GM12878 (cell line): ENCODE data around the gene PLPP3. TPM values are rescaled to one million over a fixed set of nuclear protein-coding genes. Genes with fewer than 3 reads are reported as not detected.

Experiments
- BHLHE40 ChIP-seq, 2 experiments: fragments of 450-650 bp in 1 of 2; IDR thresholded peaks; 2 replicates each; pipeline ENCODE4 v1.6.1; 2011 to 2017; ENCODE audit warnings: low read depth in 2 of 2, borderline replicate concordance in 1 of 2, improper control_type of control experiment in 1 of 2, low read length in 1 of 2, mild to moderate bottlenecking in 1 of 2
- CHD1 ChIP-seq: IDR thresholded peaks from 2 replicates; pipeline ENCODE4 v1.6.1; 2012; ENCODE audit warnings: low read depth, low read length, improper control_type of control experiment
- CHD2 ChIP-seq: IDR thresholded peaks from 2 replicates; pipeline ENCODE4 v1.6.1; 2011; ENCODE audit warnings: low read depth, low read length, improper control_type of control experiment, borderline replicate concordance
- CREM ChIP-seq: IDR thresholded peaks from 2 replicates; pipeline ENCODE4 v1.6.1; 2014; ENCODE audit warnings: antibody characterized with exemption, low read depth
- EGR1 ChIP-seq, 2 experiments: IDR thresholded peaks; 1 replicate in 1 of 2; 2 replicates in 1 of 2; pipeline ENCODE4 v1.6.1; 2011 to 2012; ENCODE audit warnings: low read depth in 2 of 2, low read length in 2 of 2, borderline replicate concordance in 1 of 2, mild to moderate bottlenecking in 1 of 2, moderate library complexity in 1 of 2
- EZH2 ChIP-seq: IDR thresholded peaks from 2 replicates; pipeline ENCODE4 v1.6.1; 2012; ENCODE audit warnings: low read depth, mild to moderate bottlenecking, control low read depth, inconsistent platforms, low read length, borderline replicate concordance; ENCODE audit not compliant: control insufficient read depth
- HDGF ChIP-seq: fragments of 450-650 bp; IDR thresholded peaks from 2 replicates; pipeline ENCODE4 v1.6.1; 2016; ENCODE audit warnings: antibody characterized with exemption
- MTA2 ChIP-seq: fragments of 450-650 bp; IDR thresholded peaks from 2 replicates; pipeline ENCODE4 v1.6.1; 2016; ENCODE audit warnings: low read depth, mild to moderate bottlenecking, moderate library complexity
- MYC ChIP-seq: IDR thresholded peaks from 2 replicates; pipeline ENCODE4 v1.6.1; 2011; ENCODE audit warnings: mild to moderate bottlenecking, low read length, moderate library complexity, inconsistent platforms; ENCODE audit not compliant: insufficient read depth, insufficient replicate concordance, insufficient read length, severe bottlenecking
- STAT1 ChIP-seq: fragments of 450-650 bp; conservative IDR thresholded peaks from 2 replicates; pipeline ENCODE4 v1.6.1; 2014; ENCODE audit warnings: antibody characterized with exemption, mild to moderate bottlenecking
- TCF3 ChIP-seq: IDR thresholded peaks from 2 replicates; pipeline ENCODE4 v1.6.1; 2012; ENCODE audit warnings: low read depth, mild to moderate bottlenecking, low read length, borderline replicate concordance; ENCODE audit not compliant: insufficient read depth
- polyA plus RNA-seq, 11 experiments: library from polyadenylated mRNA; depleted of rRNA in 4 of 11; unstranded in 6 of 11; stranded (reverse) in 5 of 11; fragments of >200 nt; fragmentation: Nextera tagmentation in 4 of 11; fragmentation: Illumina TruSeq in 1 of 11; extraction: Ambion mirVana in 4 of 11; extraction: Trizol in 1 of 11; gene quantifications; 1 replicate in 1 of 11; 2 replicates in 10 of 11; pipeline versions ENCODE4 v1.2.1 to v1.2.3, GENCODE V29; 2011 to 2016; ENCODE audit warnings: inconsistent platforms in 2 of 11, missing spikeins in 2 of 11, low read depth in 1 of 11
- total RNA-seq, 4 experiments: library from RNA; depleted of rRNA in 3 of 4; stranded (reverse); fragments of >200 nt in 3 of 4; fragmentation: Illumina TruSeq in 1 of 4; extraction: Trizol in 1 of 4; gene quantifications; 2 replicates each; pipeline versions ENCODE4 v1.2.1 to v1.2.3, GENCODE V29; 2013 to 2021
- TF ChIP-seq, protein P1 (sequence below): fragments of 450-650 bp; IDR thresholded peaks from 2 replicates; pipeline ENCODE4 v1.6.1; 2016; ENCODE audit warnings: mild to moderate bottlenecking
- TF ChIP-seq, protein P2 (sequence below): fragments of 450-650 bp; IDR thresholded peaks from 2 replicates; pipeline ENCODE4 v1.6.1; 2016; ENCODE audit warnings: mild to moderate bottlenecking
- TF ChIP-seq, protein P3 (sequence below): fragments of 450-650 bp; IDR thresholded peaks from 2 replicates; pipeline ENCODE4 v1.6.1; 2017; ENCODE audit warnings: mild to moderate bottlenecking, low read depth, inconsistent platforms; ENCODE audit not compliant: poor library complexity, severe bottlenecking
- TF ChIP-seq, protein P4 (sequence below): IDR thresholded peaks from 2 replicates; pipeline ENCODE4 v1.6.1; 2012; ENCODE audit warnings: low read length, inconsistent platforms
- TF ChIP-seq, protein P5 (sequence below): fragments of 450-650 bp; IDR thresholded peaks from 2 replicates; pipeline ENCODE4 v1.6.1; 2017; ENCODE audit warnings: mild to moderate bottlenecking, moderate library complexity

PLPP3 gene
- total and polyA plus RNA-seq, 10 of the 15 experiments (the other 5 are each of a cell fraction or from before 2014, with no cell fraction given), result 6.4 to 26.8 (median 9.5) TPM

DNA sequence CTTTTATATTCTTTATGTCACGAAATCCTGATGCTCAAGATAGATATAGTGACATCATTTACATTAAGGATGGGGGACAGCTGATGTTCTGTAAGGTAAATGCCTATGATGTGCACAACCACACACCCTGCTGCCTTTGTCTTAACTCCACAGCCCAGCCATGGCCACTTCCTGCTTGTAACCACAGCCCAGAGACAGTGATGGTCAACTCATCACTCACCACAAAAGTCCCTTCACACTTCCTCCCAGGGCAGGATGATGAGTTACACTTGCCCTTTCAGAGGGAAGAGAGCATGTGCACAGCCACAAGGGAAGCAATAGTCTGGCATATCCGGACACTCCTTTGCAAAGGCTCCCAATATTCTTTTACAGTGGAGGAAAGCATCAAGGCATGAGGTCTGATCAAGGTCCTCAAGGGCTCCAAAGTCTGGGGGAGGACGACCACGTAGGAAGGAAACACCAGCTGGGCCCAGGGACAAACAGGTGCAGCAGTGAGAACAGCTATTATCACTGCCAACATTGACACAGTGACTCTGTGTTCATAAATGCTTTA, 53.8 kb downstream of the PLPP3 start (continued):
- TF ChIP-seq, protein P1, sequence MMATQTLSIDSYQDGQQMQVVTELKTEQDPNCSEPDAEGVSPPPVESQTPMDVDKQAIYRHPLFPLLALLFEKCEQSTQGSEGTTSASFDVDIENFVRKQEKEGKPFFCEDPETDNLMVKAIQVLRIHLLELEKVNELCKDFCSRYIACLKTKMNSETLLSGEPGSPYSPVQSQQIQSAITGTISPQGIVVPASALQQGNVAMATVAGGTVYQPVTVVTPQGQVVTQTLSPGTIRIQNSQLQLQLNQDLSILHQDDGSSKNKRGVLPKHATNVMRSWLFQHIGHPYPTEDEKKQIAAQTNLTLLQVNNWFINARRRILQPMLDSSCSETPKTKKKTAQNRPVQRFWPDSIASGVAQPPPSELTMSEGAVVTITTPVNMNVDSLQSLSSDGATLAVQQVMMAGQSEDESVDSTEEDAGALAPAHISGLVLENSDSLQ, result peak; percentile 53
- TF ChIP-seq EZH2, result 0 out of 2 replicates have a peak, but pooled peaks have one; percentile 48
- peak; percentile 82 for TF ChIP-seq CREM
- TF ChIP-seq EGR1 (IDR thresholded peaks at IDR 0.05; ENCODE audit: borderline replicate concordance in 1 of 2, low read depth in 2 of 2, low read length in 2 of 2), result no peak
- TF ChIP-seq, protein P2, sequence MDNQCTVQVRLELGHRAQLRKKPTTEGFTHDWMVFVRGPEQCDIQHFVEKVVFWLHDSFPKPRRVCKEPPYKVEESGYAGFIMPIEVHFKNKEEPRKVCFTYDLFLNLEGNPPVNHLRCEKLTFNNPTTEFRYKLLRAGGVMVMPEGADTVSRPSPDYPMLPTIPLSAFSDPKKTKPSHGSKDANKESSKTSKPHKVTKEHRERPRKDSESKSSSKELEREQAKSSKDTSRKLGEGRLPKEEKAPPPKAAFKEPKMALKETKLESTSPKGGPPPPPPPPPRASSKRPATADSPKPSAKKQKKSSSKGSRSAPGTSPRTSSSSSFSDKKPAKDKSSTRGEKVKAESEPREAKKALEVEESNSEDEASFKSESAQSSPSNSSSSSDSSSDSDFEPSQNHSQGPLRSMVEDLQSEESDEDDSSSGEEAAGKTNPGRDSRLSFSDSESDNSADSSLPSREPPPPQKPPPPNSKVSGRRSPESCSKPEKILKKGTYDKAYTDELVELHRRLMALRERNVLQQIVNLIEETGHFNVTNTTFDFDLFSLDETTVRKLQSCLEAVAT, result peak; percentile 95
- 0 out of 2 replicates have a peak, but pooled peaks have one; percentile 70 for TF ChIP-seq TCF3
- TF ChIP-seq BHLHE40 (IDR thresholded peaks at IDR 0.05; ENCODE audit: borderline replicate concordance in 1 of 2, low read depth in 2 of 2, low read length in 1 of 2), result peak; percentile 89 to 94
- peak; percentile 86 for TF ChIP-seq MTA2
- peak; percentile 40; the same call in 1 of the 2 replicates for TF ChIP-seq HDGF
- TF ChIP-seq, protein P3, sequence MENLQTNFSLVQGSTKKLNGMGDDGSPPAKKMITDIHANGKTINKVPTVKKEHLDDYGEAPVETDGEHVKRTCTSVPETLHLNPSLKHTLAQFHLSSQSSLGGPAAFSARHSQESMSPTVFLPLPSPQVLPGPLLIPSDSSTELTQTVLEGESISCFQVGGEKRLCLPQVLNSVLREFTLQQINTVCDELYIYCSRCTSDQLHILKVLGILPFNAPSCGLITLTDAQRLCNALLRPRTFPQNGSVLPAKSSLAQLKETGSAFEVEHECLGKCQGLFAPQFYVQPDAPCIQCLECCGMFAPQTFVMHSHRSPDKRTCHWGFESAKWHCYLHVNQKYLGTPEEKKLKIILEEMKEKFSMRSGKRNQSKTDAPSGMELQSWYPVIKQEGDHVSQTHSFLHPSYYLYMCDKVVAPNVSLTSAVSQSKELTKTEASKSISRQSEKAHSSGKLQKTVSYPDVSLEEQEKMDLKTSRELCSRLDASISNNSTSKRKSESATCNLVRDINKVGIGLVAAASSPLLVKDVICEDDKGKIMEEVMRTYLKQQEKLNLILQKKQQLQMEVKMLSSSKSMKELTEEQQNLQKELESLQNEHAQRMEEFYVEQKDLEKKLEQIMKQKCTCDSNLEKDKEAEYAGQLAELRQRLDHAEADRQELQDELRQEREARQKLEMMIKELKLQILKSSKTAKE, result peak; percentile 83
- TF ChIP-seq CHD2, result peak; percentile 57; the same call in 1 of the 2 replicates
- no peak for TF ChIP-seq CHD1
- TF ChIP-seq, protein P4, sequence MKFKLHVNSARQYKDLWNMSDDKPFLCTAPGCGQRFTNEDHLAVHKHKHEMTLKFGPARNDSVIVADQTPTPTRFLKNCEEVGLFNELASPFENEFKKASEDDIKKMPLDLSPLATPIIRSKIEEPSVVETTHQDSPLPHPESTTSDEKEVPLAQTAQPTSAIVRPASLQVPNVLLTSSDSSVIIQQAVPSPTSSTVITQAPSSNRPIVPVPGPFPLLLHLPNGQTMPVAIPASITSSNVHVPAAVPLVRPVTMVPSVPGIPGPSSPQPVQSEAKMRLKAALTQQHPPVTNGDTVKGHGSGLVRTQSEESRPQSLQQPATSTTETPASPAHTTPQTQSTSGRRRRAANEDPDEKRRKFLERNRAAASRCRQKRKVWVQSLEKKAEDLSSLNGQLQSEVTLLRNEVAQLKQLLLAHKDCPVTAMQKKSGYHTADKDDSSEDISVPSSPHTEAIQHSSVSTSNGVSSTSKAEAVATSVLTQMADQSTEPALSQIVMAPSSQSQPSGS, result peak; percentile 73
- no peak for TF ChIP-seq MYC
- TF ChIP-seq, protein P5, sequence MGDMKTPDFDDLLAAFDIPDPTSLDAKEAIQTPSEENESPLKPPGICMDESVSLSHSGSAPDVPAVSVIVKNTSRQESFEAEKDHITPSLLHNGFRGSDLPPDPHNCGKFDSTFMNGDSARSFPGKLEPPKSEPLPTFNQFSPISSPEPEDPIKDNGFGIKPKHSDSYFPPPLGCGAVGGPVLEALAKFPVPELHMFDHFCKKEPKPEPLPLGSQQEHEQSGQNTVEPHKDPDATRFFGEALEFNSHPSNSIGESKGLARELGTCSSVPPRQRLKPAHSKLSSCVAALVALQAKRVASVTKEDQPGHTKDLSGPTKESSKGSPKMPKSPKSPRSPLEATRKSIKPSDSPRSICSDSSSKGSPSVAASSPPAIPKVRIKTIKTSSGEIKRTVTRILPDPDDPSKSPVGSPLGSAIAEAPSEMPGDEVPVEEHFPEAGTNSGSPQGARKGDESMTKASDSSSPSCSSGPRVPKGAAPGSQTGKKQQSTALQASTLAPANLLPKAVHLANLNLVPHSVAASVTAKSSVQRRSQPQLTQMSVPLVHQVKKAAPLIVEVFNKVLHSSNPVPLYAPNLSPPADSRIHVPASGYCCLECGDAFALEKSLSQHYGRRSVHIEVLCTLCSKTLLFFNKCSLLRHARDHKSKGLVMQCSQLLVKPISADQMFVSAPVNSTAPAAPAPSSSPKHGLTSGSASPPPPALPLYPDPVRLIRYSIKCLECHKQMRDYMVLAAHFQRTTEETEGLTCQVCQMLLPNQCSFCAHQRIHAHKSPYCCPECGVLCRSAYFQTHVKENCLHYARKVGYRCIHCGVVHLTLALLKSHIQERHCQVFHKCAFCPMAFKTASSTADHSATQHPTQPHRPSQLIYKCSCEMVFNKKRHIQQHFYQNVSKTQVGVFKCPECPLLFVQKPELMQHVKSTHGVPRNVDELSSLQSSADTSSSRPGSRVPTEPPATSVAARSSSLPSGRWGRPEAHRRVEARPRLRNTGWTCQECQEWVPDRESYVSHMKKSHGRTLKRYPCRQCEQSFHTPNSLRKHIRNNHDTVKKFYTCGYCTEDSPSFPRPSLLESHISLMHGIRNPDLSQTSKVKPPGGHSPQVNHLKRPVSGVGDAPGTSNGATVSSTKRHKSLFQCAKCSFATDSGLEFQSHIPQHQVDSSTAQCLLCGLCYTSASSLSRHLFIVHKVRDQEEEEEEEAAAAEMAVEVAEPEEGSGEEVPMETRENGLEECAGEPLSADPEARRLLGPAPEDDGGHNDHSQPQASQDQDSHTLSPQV, result no peak
- TF ChIP-seq STAT1, result no peak
